ENCODE data around the gene ADTRP. TPM values are rescaled to one million over a fixed set of nuclear protein-coding genes. Genes with fewer than 3 reads are reported as not detected.

The ADTRP gene
- total and polyA plus RNA-seq, 8 donors: 0.09 to 0.44 (median 0.24) TPM; not detected in 3

DNA sequence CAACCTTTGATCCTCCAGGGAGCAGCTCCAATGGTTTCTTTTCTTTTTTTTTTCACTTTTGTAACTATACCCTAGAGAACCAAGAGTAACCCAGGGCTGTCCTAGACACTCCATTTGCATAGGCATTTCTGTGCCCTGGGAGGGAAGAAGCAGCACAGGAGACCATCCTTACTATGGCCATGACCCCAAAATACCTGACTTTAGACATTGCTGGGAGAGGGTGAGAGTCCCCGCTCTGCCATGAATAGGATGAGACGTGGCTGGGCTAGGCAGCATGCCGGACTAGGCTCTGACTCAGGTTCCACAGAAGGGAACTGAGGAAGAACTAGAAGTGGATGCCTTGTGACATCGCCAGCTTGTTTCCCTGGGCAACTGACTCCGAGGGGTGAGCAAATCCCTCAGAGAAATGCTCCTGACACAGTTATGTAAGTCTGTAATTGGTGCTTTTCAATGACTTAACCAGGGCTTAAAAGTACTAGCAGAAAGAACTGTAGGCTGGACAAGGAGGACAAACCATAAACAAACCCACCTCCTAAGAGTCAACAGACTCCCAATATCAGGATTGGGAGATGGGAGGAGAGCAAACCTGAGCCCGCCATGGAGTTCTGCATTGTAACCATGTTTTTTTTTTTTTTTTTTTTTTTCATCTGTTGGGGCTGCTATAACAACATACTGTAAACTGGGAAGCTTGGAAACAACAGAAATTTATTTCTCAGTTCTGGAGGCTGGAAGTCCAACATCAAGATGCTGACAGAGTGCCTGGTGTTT lies 910 bp upstream of the ADTRP start:
- FAIRE-seq (no peak), ATAC-seq (peak in 3 of 4 donors; percentile 34 to 49 (median 37))

DNA sequence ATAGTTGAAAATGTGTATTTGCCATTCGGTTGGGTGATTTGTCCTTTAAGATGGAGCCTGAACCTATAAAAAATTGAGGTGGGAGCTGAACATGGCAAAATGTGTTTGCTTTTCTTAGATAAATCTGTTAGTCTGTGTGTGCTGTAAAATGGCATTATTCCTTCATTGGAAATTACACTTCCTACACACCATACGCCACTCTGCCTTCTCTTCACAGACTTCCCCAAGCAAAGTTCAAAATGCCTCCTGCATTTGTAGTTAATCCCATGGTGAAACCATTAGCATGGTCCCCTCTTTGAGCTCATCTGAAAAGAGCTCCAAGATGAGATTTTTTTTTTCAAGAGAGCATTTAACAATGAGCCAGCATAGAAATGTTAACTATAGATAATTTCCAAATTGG lies 567 bp downstream of the ADTRP start:
- Histone ChIP-seq H3K4me1 (peaks cover 0 to 9% (median 0%) of the 10 kb centered on the region in 3 donors), H3K27me3 (no peaks in the 10 kb centered on the region), H3K36me3 (no peaks in the 10 kb centered on the region), H3K9me3 (peaks cover 0 to 2% (median 0%) of the 10 kb centered on the region in 4 donors), H3K27ac (no peak overlapping the region), H3K4me3 (no peak overlapping the region)
- FAIRE-seq (no peak), DNase-seq (no peak), ATAC-seq (no peak)
- TF ChIP-seq, protein P1, sequence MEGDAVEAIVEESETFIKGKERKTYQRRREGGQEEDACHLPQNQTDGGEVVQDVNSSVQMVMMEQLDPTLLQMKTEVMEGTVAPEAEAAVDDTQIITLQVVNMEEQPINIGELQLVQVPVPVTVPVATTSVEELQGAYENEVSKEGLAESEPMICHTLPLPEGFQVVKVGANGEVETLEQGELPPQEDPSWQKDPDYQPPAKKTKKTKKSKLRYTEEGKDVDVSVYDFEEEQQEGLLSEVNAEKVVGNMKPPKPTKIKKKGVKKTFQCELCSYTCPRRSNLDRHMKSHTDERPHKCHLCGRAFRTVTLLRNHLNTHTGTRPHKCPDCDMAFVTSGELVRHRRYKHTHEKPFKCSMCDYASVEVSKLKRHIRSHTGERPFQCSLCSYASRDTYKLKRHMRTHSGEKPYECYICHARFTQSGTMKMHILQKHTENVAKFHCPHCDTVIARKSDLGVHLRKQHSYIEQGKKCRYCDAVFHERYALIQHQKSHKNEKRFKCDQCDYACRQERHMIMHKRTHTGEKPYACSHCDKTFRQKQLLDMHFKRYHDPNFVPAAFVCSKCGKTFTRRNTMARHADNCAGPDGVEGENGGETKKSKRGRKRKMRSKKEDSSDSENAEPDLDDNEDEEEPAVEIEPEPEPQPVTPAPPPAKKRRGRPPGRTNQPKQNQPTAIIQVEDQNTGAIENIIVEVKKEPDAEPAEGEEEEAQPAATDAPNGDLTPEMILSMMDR (IDR thresholded peaks at IDR 0.05): no peak
- WGBS, 2 donors: 86 to 89% methylated on average over 2 of the region's 2 CpGs
- intact Hi-C loops (cut with DNase I): no loop called here

More for the DNA sequence above, 910 bp upstream of the ADTRP start:
- DNase-seq: no peak
- peaks cover 0 to 9% (median 0%) of the 10 kb centered on the region in 3 donors for H3K4me1 ChIP-seq
- H3K36me3 ChIP-seq: no peaks in the 10 kb centered on the region
- intact Hi-C loops (cut with DNase I): no loop called here
- no peak overlapping the region for H3K27ac ChIP-seq
- H3K27me3 ChIP-seq: no peaks in the 10 kb centered on the region
- peaks cover 0 to 2% (median 0%) of the 10 kb centered on the region in 4 donors for H3K9me3 ChIP-seq
- WGBS, 2 donors: 92 to 94% methylated on average over 6 of the region's 6 CpGs
- H3K4me3 ChIP-seq: no peak overlapping the region
- TF ChIP-seq, protein P1 (IDR thresholded peaks at IDR 0.05): no peak

DNA sequence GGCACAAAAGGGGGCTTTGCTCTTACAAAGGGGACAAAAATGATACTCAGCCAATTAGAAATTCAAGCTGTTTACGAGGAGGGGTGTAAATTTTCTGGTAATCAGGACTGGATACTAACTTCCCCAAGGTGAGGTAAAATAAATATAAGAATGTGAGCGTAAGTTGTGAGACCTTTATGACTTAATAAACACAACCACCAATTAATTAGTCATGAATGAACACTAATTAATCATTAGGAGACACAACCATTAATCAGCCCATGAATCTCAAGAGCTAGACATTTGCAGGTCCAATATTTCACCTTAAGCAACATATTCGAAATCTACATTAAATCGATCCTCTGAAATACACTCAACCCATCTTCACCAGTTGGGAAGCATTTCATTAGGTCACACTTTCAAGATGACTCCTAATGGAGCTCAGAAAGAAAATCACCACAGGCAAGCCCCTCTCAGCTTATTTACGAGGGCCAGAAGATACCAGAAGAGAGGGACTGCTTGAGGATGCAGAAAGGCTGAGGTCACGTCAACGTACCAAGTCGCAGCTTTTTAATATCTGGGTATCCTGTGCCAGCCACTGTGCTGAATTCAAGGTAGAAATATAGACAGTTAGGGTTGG lies 2.7 kb downstream of the ADTRP start:
- H3K4me1 ChIP-seq: peaks cover 0 to 9% (median 0%) of the 10 kb centered on the region in 3 donors
- H3K4me3 ChIP-seq: no peak overlapping the region
- no peak for ATAC-seq
- TF ChIP-seq, protein P1 (IDR thresholded peaks at IDR 0.05): no peak
- no peak for FAIRE-seq
- no peak overlapping the region for H3K27ac ChIP-seq
- WGBS, 2 donors: 87 to 90% methylated on average over 8 of the region's 8 CpGs
- intact Hi-C loops (cut with DNase I): no loop called here
- H3K27me3 ChIP-seq: no peaks in the 10 kb centered on the region
- no peaks in the 10 kb centered on the region for H3K36me3 ChIP-seq
- H3K9me3 ChIP-seq: no peaks in the 10 kb centered on the region
- DNase-seq: no peak

DNA sequence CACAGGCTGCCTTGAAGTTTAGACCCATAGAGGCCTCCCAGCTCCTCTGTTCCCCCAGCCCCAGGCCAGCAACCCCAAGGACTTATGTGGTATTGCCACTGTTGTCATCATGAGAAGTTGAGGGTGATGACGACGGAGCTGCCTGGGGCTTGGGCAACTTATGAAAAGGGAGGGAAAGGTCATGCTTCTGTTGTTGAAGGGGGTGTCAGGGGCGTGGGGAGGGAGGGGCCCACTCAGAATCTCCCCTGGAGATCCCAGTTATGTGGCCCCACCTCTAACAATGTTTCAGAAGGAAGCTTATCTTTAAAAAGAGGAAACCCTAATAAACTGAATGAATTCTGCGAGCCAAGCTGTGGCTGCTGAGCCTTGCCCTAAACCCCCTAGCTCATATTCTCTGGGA lies 4.2 kb downstream of the ADTRP start:
- TF ChIP-seq, protein P1 (IDR thresholded peaks at IDR 0.05): no peak
- Histone ChIP-seq H3K27ac (no peak overlapping the region), H3K4me1 (peaks cover 0 to 15% (median 0%) of the 10 kb centered on the region in 3 donors), H3K27me3 (no peaks in the 10 kb centered on the region), H3K36me3 (no peaks in the 10 kb centered on the region), H3K4me3 (no peak overlapping the region), H3K9me3 (no peaks in the 10 kb centered on the region)
- 80% methylated on average over 4 of the region's 4 CpGs for WGBS, 2 donors
- intact Hi-C loops (cut with DNase I): no loop called here
- FAIRE-seq: no peak
- ATAC-seq: no peak
- DNase-seq: no peak

DNA sequence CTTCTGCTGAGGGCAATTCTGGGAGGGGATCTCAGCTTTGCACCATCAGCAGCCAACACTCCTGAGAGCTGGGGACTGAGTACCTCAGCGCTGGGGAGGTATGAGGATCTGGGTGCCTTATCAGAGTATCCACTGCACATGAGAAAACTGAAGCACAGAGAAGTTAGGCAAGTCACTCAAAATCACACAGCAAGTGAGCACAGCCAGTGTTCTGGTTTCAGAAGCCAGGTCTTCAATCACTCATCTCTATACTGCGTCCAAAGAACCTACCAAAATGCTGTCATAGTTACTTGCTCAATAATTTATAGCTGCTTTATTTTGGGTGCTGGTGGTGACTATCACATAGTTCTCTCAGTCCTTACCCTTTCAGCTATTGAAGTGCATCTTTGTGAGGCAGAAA lies 5.0 kb downstream of the ADTRP start:
- FAIRE-seq (no peak), ATAC-seq (no peak), DNase-seq (no peak)
- Histone ChIP-seq H3K4me1 (peaks cover 0 to 9% (median 0%) of the 10 kb centered on the region in 3 donors), H3K27me3 (no peaks in the 10 kb centered on the region), H3K27ac (no peak overlapping the region), H3K36me3 (no peaks in the 10 kb centered on the region), H3K4me3 (no peak overlapping the region), H3K9me3 (no peaks in the 10 kb centered on the region)
- TF ChIP-seq, protein P1 (IDR thresholded peaks at IDR 0.05): no peak
- intact Hi-C loops (cut with DNase I): no loop called here
- WGBS, 2 donors: 92% methylated on average over 2 of the region's 2 CpGs
